ENCODE data around the gene IGSF8.
A peak's percentile ranks its signal among the peaks of the same experiment; 100 is the strongest.

DNA sequence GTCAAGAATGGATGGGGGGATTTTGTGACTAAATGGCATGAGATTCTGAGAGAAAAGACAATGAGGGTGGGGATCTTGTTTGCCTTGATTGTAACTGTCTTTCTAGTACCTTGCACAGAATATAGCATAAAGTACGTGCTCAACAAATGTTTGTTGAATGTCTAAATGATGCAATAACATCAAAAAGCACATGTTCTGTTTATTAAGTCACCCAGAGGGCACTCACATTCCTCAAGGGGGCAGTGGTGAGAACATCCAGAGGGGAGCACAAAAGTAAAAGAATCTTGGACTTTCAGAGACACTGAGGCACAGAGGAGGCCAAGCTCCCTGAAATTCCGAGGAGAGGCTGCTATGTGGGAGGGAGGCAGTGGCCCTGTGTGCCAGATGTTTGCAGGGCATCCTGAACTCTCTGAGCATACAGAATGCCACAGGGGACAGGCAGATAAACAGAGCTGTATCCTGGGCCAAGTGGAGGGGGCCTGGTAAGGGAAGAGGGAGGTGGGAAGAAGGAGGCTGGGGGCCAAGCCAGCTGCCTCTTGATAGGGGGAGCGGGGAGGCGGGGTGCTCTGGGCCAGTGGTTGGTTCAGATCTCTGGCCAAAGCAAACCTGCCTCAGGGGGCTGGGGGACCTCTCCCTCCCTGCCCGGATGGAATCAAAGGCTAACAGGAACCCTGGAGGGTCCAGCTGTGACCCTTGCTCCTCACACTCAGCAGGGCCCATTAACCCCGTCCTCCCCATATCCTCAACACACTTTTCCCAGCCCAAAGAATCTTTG is 10.7 kb upstream of the IGSF8 start:
- TF ChIP-seq EP300 (conservative IDR thresholded peaks at IDR 0.05; ENCODE audit: poor library complexity, severe bottlenecking) (no peak), CTCF (IDR thresholded peaks at IDR 0.05; ENCODE audit: poor library complexity, severe bottlenecking) (peak; percentile 27), SMC3 (conservative IDR thresholded peaks at IDR 0.05; ENCODE audit: poor library complexity) (no peak), EZH2 (IDR thresholded peaks at IDR 0.05; ENCODE audit: borderline replicate concordance, insufficient read depth, low read length, poor library complexity, severe bottlenecking) (no peak)
